Vagina (tissue), 2 donors: ENCODE results near the gene SATL1.

Experiments
- CTCF ChIP-seq, 3 experiments: fragments of 450-650 bp in 2 of 3; fragments of 200-600 bp in 1 of 3; sonication (generic) in 1 of 3; IDR thresholded peaks; one replicate each; pipeline ENCODE4 v1.5.1; 2017 to 2019; ENCODE audit warnings: antibody characterized with exemption in 3 of 3, mild to moderate bottlenecking in 2 of 3, moderate library complexity in 2 of 3
- POLR2A ChIP-seq, 2 donors: fragments of 450-650 bp; IDR thresholded peaks; one replicate each; pipeline ENCODE4 v1.6.1; 2017; ENCODE audit warnings: antibody characterized with exemption in 2 of 2, mild to moderate bottlenecking in 2 of 2, moderate library complexity in 2 of 2
- POLR2AphosphoS5 ChIP-seq, 2 donors: sonication (generic); formaldehyde crosslinking; IDR thresholded peaks; one replicate each; pipeline ENCODE4 v1.9.0; 2017; ENCODE audit warnings: antibody characterized with exemption in 2 of 2, mild to moderate bottlenecking in 2 of 2, low read depth in 1 of 2; ENCODE audit not compliant: insufficient read depth in 1 of 2

- TF ChIP-seq CTCF (IDR thresholded peaks at IDR 0.05), result no peak
- no peak for TF ChIP-seq POLR2AphosphoS5 (IDR thresholded peaks at IDR 0.05; ENCODE audit: insufficient read depth in 1 of 2, low read depth in 1 of 2)
- TF ChIP-seq POLR2A (IDR thresholded peaks at IDR 0.05), result no peak
Measured at GRCh38 chrX:85244450-85245211, 1.1 kb upstream of the SATL1 start.
